DLD1 (cell line): ENCODE data around the gene TMEM150C.
"Not testable (repeated sequence)": the region's sequence is repeated elsewhere in the genome, so short reads cannot be mapped to it uniquely, and the experiment has no call there.

Experiments used
- in situ Hi-C: cut with HindIII; loops from 2 replicates; pipeline ENCODE4 v1.10.0; 2017; ENCODE audit warnings: low sequenced_read_pairs

TMEM150C gene

DNA sequence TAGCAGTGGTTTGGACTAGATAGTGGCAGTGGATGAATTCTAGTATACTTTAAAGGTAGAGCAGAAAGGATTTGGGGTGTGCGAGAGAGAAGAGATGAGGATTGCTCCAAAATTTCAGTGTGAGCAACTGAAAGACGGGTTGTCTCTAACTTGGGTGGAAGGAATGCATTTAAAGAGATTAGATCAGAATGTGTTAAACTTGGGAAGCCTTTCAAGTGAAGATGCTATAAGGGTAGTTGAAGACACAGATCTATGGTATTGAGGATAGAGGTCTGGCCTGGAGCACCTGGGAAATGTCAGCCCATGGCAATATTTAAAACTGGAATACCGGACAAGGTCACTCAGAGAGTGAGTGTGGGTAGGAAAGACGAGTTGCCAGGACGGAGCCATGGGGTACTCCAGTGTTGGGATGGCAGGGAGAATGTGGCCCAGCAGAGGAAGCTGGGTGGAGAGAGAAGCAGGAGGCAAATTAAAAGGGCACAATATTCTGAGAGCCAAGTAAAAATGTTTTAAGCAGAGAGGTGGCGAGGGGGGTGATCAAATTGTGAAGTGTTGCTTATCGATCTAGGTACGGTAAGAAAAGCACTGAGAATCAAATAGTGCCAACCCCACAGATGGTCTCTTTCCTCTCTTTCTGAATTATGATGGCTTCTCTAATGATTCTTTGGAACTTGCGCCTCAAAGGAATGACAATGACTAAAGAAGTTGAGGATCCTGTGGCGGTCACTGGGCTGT is 80.8 kb downstream of the TMEM150C start:
- in situ Hi-C loops, result no loop called here

DNA sequence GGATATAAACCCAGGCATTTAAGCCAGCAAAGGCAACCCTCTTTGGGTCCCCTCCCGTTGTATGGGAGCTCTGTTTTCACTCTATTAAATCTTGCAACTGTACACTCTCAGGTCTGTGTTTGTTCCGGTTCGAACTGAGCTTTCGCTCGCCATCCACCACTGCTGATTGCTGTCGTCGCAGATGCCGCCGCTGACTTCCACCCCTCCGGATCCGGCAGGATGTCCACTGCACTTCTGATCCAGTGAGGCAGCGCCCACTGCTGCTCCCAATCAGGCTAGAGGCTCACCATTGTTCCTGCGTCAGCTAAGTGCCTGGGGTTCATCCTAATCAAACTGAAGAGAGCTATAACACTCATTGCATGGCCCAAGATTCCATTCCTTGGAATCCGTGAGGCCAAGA is 82.2 kb downstream of the TMEM150C start:
- in situ Hi-C loops, result no loop called here

DNA sequence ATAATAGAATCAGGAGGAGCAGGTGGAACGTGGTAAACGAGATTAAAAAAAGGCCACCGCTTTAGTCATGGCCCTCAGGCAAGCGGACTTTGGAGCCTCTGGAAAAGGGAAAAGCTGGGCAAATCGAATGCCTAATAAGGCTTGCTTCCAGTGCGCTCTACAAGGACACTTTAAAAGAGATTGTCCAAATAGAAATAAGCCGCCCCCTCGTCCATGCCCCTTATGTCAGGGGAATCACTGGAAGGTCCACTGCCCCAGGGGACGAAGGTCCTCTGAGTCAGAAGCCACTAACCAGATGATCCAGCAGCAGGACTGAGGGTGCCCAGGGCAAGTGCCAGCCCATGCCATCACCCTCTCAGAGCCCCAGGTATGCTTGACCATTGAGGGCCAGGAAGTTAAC is 84.3 kb downstream of the TMEM150C start:
- in situ Hi-C loops, result not testable (repeated sequence)

DNA sequence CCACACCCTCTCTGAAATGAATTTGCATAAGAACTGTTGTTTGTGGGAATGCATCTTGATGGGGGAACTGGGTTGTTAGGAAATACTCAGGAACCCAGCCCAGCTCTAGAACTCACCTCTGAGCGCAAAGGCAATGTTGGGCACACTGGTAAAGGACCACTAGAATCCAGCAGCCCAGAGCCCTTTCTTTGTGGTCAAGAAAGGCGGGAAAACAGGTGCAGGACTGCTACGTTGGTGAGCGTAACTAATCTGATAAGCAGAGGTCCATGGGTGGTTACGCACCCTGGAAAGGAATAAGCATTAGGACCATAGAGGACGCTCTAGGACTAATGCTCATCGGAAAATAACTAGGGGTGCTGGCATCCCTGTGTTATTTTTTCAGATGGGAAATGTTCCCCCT is 85.9 kb downstream of the TMEM150C start:
- in situ Hi-C loops, result not testable (repeated sequence)

DNA sequence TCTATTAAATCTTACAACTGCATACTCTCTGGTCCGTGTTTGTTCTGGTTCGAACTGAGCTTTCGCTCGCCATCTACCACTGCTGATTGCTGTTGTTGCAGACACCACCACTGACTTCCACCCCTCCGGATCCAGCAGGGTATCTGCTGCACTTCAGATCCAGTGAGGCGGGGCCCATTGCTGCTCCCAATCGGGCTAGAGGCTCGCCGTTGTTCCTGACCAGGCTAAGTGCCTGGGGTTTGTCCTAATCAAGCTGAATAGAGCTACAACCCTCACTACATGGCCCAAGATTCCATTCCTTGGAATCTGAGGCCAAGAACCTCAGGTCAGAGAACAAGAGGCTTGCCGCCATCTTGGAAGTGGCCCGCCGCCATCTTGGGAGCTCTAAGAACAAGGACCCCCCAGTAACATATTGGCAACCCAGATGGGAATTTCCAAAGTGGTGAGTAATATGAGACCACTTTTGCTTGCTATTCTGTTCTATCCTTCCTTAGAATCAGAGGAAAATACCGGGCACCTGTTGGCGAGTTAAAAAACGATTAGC is 88.1 kb downstream of the TMEM150C start:
- in situ Hi-C loops, result no loop called here

DNA sequence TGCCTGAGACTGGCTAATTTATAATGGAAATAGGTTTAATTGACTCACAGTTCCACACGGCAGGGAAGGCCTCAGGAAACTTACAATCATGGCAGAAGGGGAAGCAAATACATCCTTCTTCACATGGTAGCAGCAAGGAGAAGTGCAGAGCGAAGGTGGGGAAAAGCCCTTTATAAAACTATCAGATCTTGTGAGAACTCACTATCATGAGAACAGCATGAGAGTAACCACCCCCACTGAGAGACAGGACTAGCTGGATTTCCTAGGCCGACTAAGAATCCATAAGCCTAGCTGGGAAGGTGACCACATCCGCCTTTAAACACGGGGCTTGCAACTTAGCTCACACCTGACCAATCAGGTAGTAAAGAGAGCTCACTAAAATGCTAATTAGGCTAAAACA is 88.7 kb downstream of the TMEM150C start:
- in situ Hi-C loops, result not testable (repeated sequence)

DNA sequence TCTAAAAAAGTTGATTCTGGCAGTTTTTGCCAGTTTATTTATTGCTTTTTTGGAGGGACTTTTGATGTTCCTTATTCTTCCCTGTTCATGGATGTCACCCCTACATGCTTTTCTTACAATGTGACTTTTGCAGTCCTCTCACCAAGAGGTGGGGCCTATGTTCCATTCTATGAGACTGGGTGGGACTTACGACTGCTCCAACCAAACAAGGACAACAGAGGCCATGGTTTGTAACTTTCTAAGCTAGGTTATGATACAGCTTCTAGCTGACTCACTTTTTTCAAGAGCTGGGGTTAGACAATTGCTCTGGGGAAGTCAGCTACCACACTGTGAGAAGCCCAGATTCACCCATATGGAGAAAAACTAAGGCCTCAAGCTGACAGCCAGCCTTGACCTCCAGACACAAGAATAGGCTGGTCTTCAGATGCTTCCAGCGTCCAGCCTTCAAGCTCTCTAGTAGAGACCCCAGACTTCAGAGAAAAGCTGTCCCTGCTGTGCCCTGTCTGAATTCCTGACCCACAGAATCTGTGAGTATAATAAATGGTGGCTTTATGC is 91.9 kb downstream of the TMEM150C start:
- in situ Hi-C loops, result no loop called here

DNA sequence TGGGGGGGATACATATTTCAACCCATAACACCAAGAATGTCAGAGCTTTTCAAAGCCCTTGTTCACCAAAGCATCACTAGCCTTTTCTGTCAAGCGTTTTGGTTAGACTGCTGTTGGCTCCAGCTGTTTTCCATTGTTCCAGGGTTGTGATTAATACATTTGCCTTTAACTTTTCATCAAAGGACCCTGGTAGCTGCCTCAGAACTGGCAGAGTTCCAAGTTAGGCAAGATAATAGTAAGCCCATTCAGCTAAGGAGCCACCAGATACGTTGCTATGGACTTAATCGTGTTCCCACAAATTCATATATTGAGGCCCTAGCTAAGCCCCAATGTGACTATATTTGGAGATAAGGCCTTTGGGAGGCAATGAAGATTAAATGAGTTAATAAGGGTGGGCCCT is 94.3 kb downstream of the TMEM150C start:
- in situ Hi-C loops, result no loop called here

DNA sequence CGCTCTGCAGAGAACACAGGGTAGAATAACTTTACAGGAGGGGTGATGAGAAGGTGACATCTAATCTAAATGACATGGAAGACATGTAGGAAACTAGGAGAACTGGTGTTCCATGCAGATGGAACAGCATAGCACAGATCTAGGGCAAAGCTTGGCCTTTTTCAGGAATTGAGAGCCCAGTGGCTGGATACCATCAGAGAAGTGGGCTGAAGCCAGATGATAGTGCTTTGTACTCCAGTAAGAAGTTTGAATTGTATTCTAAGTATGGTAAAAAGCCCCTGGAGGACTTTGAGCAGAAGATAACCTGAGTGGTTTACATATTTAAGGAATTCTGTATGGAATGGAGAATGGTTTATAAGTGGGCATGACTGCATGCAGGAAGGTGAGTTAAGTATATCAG is 98.6 kb downstream of the TMEM150C start:
- in situ Hi-C loops, result no loop called here

DNA sequence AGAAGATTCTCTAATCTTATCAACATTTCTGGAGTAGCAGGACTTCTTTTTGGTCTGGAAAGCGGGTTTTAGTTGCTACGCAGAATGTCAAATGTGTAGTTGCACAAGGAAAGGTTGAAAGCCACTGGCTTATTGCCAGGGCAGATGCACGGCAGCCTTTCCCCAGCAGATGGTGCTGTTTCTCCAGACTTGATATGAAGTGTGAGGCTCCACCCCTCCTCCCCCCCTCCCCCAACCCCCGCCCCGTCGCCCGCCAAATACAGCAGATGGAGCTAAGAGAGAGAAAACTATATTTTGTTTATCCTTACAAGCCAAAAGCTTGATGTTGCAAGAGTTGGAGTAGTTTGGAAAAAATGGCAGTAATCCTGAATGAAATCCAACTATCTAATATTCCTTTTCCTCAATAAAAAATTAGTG is 99.4 kb downstream of the TMEM150C start:
- in situ Hi-C loops, result no loop called here

DNA sequence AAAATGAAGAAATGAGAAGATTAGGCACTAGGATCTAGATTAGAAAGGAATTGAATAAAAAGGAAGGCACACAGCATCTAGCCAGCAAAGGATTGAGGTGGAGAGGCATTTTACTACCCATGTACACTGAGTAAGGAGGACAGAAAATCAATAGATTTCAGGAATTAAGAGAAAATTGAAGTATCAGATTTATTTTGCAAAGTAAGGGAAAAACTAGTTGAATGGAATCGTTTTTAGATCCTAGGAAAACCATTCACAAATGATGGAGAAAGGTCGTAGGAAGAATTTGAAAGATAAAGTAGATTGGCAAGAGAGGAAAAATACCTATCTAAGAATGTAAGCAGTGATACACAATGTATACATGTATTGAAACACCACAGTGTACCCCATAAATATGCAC is 100.1 kb downstream of the TMEM150C start:
- in situ Hi-C loops, result no loop called here

DNA sequence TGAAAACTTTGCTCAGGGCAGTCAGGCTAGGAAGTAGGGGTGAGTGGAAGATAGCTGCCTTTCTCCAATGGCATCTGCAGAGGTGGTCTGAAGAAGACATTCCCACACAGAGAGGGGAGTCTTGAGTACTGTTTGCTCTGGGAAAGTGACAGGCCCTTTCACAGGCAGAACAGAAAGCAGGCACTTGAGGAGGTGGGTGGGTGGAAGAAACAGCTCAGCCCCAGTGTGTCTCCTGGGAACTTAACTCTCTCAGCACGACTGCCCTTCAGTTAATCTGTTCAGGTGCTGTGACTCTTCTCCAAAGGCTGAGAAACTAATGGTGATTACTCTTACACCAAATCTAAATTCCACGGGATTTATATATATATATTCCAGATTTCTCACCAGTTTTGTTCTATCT is 103.1 kb downstream of the TMEM150C start:
- in situ Hi-C loops, result no loop called here

DNA sequence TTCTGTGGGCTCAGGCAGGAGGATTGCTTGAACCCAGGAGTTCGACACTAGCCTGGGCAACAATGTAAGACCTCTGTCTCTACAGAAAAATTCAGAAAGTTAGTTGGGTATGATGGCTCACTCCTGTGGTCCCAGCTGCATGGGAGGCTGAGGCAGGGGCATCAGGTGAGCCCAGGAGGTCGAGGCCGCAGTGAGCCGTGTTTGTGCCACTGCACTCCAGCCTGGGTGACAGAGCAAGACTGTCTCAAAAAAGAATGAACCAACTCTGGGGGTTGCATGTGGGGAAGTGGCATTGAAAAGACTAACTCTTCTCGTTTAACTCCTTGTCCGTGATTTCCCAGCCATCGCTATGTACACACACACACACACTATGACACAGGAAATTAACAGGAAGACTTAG is 104.5 kb downstream of the TMEM150C start:
- in situ Hi-C loops, result no loop called here

DNA sequence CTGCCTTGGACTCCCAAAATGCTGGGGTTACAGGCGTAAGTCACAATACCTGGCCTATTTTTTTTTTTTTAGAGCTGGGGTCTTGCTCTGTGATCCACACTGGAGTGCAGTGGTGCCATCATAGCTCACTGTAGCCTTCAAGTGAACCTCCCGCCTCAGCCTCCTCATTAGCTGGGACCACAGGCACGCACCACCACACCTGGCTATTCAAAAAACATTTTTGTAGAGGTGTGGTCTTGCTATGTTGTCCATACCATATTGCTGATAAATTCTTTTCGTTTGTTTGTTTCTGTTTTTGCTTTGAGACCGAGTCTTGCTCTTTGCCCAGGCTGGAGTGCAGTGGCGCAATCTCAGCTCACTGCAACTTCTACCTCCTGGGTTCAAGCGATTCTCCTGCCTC is 109.8 kb downstream of the TMEM150C start:
- in situ Hi-C loops, result no loop called here

DNA sequence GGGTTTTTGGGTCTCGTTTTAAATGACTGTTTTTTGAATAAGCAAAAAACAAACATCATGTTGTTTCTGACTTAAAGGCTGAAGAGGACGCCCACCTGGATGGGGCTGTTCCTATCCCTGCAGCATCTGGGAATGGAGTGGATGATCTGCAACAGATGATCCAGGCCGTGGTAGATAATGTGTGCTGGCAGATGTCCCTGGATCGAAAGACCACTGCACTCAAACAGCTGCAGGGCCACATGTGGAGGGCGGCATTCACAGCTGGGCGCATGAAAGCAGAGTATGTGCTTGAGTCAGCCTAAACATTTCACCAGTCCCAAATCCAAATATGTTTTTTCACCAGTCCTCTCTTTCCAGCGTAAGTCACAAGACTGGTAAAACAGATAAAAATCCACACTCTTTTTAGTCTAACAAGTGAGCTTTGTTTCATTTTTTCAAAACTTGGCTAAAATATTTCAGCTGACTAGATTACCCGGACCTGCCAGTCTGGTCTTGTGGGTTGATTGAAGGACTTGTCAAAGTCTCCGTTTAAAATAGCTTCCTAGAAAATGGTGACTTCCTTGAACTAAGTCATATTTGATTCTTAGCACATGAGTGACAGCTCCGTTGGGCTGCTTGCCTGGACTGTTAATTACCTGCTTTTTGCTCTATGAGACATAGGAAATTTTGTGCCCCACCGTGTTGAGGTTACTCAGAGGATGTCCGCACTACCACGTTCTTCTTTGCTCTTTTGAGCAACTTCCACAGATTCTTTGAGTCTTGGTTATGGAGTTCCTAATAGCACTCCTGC is 110.6 kb downstream of the TMEM150C start:
- in situ Hi-C loops, result no loop called here

DNA sequence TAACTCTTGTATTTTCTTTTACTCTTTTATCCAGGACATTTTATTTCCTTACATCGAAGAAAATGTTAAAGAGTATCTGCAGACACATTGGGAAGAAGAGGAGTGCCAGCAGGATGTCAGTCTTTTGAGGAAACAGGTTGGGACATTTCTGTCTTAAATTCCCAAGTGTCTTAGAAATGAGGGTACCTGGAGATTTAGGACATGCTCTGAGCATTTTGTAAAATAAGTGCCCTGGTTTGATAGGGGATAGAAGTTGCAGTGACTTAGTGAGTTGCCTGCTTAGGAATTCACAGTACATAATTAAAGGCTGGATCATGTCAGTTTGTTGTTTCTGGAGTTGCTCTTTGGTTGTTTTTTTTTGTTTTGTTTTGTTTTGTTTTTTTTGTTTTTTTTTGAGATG is 113.9 kb downstream of the TMEM150C start:
- in situ Hi-C loops, result no loop called here

DNA sequence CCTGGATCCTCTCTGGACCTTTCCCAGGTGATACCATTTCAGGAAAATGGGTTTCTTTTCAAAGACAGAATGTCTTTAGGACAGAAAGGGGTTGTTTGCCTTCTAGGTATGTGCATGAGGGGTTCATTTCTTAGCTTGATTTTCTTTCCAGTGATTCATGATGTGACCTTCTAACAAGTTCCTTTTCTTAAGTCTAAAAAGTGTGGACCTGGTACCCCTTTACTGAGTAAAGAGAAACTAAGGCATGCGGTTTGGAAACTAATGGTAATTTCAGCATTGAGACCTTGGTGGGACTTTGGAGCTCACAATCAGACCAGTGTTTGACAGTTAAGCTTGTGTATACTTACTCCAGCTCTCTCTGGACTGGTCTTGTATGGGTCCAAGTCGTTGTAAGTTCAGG is 122.7 kb downstream of the TMEM150C start:
- in situ Hi-C loops, result no loop called here

DNA sequence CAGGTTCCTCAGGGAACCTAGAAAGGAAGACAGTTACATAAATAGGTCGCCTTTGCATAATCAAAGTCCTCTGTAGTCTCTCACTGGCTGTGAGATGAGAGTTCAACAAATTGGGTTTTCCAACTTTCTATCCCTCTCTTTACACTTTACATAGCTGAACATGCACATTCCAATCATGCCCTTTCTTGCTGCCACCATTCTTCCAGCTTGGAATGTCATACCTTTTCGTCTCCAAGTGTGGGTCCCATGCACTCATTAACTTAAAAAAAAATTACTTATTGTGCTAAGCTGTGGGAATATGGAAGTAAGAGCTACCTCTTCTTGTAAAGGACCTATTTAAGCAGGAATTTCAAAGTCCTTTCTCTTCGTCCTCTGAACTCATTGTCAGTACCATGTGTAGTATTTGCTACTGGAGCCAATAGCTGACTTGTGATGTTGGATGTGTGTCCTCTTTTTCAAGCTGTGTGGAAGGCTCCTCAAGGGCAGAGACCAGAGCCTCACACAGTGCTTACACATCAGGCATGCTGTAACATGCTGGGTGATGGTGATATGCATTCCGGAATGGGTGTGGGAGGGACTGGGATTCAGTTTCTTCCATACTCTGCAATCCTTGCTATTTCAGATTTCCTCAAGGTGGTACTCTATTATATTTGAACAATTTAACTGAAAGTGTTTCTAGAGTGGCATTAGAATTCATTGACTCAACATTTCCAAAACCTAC is 124.3 kb downstream of the TMEM150C start:
- in situ Hi-C loops, result no loop called here

DNA sequence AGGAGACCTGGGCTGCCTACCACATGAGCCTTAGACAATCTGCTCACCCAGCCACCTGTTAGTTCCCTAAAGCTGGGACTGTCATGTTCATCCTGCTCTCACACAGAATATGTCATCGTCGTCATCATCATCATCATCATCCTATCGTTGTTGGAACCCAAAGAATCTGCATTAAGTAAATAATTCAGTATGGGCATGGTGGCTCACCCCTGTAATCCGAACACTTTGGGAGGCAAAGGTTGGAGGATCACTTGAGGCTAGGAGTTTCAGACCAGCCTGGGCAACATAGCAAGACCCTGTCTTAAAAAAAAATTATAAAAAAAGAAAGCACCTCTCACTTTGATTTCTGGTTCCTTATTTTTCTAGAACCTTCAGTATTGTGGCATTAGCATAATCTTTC is 125.0 kb downstream of the TMEM150C start:
- in situ Hi-C loops, result no loop called here

DNA sequence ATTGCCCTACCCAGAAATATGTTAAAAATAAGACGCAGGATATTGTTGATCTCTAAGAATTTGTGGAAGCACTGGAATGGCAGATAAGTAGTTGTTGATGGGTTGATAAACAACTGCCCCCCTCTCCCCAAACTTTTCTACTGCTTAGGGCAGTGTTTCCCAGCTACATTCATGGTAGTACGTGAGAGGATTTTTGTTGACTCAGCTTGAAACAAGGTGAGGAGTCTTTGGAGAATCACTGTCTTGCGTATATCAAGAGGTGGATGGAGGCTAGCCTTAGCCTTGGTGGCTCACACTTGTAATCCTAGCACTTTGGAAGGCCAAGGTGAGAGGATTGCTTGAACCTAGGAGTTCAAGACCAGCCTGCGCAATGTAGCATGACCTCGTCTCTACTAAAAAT is 125.7 kb downstream of the TMEM150C start:
- in situ Hi-C loops, result no loop called here

DNA sequence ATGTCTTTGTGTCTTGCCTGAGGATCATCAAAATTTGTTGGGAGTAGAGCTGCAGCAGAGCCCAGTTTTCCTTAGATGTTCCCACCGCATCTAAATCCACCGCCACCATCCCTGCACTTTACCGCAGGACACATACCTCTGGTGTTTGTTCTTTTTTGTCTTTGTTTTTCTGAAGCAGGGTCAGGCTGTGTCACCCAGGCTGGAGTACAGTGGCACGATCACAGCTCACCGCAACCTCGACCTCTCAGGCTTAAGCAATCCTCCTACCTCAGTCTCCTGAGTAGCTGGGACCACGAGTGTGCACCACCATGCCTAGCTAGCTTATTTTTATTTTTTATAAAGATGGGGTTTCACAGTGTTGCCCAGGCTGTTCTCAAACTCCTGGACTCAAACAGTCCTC is 126.8 kb downstream of the TMEM150C start:
- in situ Hi-C loops, result no loop called here
